Stimulated activated CD8-positive, alpha-beta memory T cell treated with anti-CD3 and anti-CD28 coated beads, Interleukin-12 subunit alpha, Interleukin-12 subunit beta, amount 100 ng/mL, for 1 hour (primary cell): ENCODE measurements around the gene AIF1.

Experiments
- DNase-seq: peaks from one replicate; pipeline ENCODE4 v3.0.0-alpha.2; 2020; ENCODE audit warnings: low read depth

The AIF1 gene

GRCh38 chr6:31620586-31621319, 5.7 kb downstream of the AIF1 start, which contains the start of gene PRRC2A:
Gene PRRC2A, plus strand, starts transcription at chr6:31620715. Its CDS starts 2,075 bp downstream, at chr6:31622790.
- DNase-seq, result peak; percentile 55

- DNase-seq, result no peak
These were observed 6.4 kb downstream of the AIF1 start for GRCh38 chr6:31621320-31621939.

GRCh38 chr6:31621991-31622390, 7.0 kb downstream of the AIF1 start:
- no peak for DNase-seq

- no peak for DNase-seq
These were observed 7.7 kb downstream of the AIF1 start for GRCh38 chr6:31622684-31623091.

- DNase-seq, result no peak
These were observed 9.0 kb downstream of the AIF1 start for GRCh38 chr6:31624070-31624469.

- no peak for DNase-seq
These were observed 11.9 kb downstream of the AIF1 start for GRCh38 chr6:31626952-31627351.

- no peak for DNase-seq
These were observed 12.8 kb downstream of the AIF1 start for GRCh38 chr6:31627690-31628287.

- no peak for DNase-seq
These were observed 14.0 kb downstream of the AIF1 start for GRCh38 chr6:31629014-31629413.

- DNase-seq, result no peak
These were observed 15.3 kb downstream of the AIF1 start for GRCh38 chr6:31630177-31630934.

GRCh38 chr6:31631209-31631608, 16.2 kb downstream of the AIF1 start:
- DNase-seq, result no peak

GRCh38 chr6:31631681-31632278, 16.7 kb downstream of the AIF1 start:
- no peak for DNase-seq

GRCh38 chr6:31632279-31632946, 17.4 kb downstream of the AIF1 start:
- no peak for DNase-seq

GRCh38 chr6:31633447-31633846, 18.4 kb downstream of the AIF1 start:
- DNase-seq, result no peak

GRCh38 chr6:31634131-31634530, 19.1 kb downstream of the AIF1 start:
- no peak for DNase-seq

GRCh38 chr6:31634969-31635575, 20.0 kb downstream of the AIF1 start:
- DNase-seq, result no peak

GRCh38 chr6:31636698-31637596, 21.9 kb downstream of the AIF1 start:
- no peak for DNase-seq

GRCh38 chr6:31639043-31639442, 24.0 kb downstream of the AIF1 start:
- no peak for DNase-seq

GRCh38 chr6:31639449-31639861, 24.4 kb downstream of the AIF1 start:
- DNase-seq, result no peak

- DNase-seq, result no peak
These were observed 25.6 kb downstream of the AIF1 start for GRCh38 chr6:31640612-31641011.

- DNase-seq, result no peak
These were observed 26.3 kb downstream of the AIF1 start for GRCh38 chr6:31641370-31641769.
